ENCODE results near the gene APC.

DNA sequence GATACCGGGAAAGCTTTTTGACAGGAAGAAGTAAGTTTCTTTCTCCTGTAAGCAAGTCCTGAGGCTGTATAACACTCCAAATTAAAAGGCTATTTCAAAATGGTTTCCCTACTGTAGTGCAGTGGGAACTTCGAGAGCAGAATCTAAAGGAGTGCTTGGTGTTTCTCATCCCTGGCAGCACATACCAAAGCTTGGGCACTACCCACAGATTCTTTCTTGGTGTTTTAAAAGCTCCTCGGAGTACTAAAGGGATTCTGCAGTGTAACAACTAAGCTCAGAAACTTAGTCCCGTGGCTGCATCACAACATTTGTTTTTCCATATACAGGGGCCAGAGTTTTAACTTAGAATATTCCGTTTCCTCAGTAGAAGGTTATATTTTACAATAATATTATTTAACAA is 5.6 kb upstream of the APC start:
- TF ChIP-seq, protein P1, sequence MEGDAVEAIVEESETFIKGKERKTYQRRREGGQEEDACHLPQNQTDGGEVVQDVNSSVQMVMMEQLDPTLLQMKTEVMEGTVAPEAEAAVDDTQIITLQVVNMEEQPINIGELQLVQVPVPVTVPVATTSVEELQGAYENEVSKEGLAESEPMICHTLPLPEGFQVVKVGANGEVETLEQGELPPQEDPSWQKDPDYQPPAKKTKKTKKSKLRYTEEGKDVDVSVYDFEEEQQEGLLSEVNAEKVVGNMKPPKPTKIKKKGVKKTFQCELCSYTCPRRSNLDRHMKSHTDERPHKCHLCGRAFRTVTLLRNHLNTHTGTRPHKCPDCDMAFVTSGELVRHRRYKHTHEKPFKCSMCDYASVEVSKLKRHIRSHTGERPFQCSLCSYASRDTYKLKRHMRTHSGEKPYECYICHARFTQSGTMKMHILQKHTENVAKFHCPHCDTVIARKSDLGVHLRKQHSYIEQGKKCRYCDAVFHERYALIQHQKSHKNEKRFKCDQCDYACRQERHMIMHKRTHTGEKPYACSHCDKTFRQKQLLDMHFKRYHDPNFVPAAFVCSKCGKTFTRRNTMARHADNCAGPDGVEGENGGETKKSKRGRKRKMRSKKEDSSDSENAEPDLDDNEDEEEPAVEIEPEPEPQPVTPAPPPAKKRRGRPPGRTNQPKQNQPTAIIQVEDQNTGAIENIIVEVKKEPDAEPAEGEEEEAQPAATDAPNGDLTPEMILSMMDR (IDR thresholded peaks at IDR 0.05): no peak
- no peak for TF ChIP-seq EZH2 (IDR thresholded peaks at IDR 0.05; ENCODE audit: borderline replicate concordance, insufficient read depth, low read depth, low read length, poor library complexity, severe bottlenecking)

Measured in B cell (primary cell).